Measurements from ENCODE around the gene DAND5. TPM values are rescaled to one million over a fixed set of nuclear protein-coding genes. Genes with fewer than 3 reads are reported as not detected.

DAND5 gene
- total RNA-seq, 1 donor = not detected

DNA sequence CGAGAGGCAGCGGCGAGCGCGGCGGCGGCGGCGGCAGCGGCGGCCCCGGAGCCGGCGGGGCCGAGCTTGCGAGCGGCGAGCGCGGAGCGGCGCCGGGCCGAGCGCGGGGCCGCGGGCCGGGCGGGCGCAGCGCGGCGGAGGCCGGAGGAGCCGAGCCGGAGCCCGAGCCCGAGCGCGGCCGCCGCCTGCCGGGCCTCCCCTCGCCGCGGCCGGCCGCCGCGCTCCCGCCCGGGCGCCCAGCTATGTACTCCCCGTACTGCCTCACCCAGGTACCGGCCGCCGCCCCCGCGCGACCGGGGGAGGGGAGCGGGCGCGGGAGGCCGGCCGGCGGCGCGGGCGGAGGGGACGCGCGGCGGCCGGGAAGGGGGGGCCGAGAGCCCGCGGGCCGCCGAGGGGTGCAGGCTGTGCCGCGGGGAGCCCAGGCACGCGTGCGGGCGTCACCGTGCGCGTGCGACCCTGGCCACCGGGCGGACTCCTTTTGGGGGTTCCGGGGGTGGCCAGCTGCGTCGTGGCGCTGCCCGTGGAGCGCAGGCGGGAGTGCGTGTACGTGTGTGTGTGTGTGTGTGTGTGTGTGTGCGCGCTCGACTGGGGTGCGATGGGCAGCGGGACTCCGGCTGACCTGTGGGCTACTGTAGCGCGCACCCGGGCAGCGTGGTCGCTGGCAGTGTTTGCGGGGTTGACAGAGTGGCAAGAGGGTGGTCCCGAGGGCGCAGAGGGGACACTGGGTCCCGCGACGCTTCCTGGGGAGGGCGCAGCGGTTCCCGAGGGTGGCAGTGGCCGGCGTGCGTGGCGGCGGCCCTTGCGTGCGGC, 26.4 kb downstream of the DAND5 start:
- Histone ChIP-seq H3K79me2 (ENCODE audit: insufficient read depth, low read length) (peaks cover 49% of the 10 kb centered on the region), H3K4me2 (ENCODE audit: insufficient read depth, low read length) (peak overlapping the region; percentile 92), H2AFZ (ENCODE audit: low read length) (peak overlapping the region; percentile 59), H3K27me3 (ENCODE audit: insufficient read depth, low read length) (no peaks in the 10 kb centered on the region), H3K27ac (ENCODE audit: low read depth, low read length) (peak overlapping the region; percentile 75), H3K36me3 (ENCODE audit: insufficient read depth, low read length) (peaks cover 6% of the 10 kb centered on the region), H3K4me3 (ENCODE audit: insufficient read depth, low read length) (peak overlapping the region; percentile 92), H4K20me1 (ENCODE audit: insufficient read depth, low read length) (peaks cover 21% of the 10 kb centered on the region), H3K9me3 (ENCODE audit: low read depth, low read length) (no peaks in the 10 kb centered on the region), H3K4me1 (ENCODE audit: insufficient read depth, low read length) (peaks cover 14% of the 10 kb centered on the region)
- TF ChIP-seq, protein P1, sequence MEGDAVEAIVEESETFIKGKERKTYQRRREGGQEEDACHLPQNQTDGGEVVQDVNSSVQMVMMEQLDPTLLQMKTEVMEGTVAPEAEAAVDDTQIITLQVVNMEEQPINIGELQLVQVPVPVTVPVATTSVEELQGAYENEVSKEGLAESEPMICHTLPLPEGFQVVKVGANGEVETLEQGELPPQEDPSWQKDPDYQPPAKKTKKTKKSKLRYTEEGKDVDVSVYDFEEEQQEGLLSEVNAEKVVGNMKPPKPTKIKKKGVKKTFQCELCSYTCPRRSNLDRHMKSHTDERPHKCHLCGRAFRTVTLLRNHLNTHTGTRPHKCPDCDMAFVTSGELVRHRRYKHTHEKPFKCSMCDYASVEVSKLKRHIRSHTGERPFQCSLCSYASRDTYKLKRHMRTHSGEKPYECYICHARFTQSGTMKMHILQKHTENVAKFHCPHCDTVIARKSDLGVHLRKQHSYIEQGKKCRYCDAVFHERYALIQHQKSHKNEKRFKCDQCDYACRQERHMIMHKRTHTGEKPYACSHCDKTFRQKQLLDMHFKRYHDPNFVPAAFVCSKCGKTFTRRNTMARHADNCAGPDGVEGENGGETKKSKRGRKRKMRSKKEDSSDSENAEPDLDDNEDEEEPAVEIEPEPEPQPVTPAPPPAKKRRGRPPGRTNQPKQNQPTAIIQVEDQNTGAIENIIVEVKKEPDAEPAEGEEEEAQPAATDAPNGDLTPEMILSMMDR (IDR thresholded peaks at IDR 0.05; ENCODE audit: extremely low read depth, low read depth, low read length) = no peak
- peak; percentile 97 for DNase-seq (ENCODE audit: insufficient read length, low spot score, missing footprints)

DNA sequence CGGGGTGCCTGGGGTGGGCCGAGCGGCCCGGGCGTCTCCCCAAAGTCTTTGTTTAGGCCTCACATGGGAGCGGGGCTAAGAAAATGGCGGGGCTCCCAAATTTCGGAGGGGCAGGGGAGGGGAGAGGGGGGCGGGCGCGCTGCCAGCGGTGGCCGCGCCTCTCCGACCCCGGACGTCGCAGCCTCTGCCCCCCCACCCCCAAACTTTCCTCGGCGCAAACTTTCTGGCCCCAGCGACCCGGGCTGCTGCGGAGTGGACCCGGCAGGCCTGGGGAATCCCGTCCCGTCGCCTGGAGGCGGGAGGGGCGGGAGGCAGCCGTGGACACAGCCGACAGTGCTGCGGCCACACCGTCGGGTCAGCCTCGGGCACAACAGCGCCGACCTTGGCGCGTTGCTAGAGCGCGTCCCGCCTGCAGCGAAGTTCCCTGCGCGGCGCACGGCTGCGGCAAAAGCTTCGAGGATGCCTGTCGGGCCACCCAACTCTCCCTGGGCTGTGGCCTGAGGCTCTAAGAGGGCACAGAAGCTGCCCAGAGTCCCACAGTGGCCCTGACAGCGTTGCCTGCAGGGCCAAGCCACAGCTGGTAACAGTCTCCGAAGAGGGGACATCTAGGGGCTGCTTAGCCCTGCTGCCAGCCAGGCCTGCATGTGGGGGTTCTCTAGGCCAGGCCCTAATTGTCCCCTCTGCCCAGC, 27.2 kb downstream of the DAND5 start:
- H3K4me1 ChIP-seq (ENCODE audit: insufficient read depth, low read length) = peaks cover 16% of the 10 kb centered on the region
- H3K4me3 ChIP-seq (ENCODE audit: insufficient read depth, low read length) = peak overlapping the region; percentile 92
- H3K4me2 ChIP-seq (ENCODE audit: insufficient read depth, low read length) = peak overlapping the region; percentile 92
- TF ChIP-seq, protein P1 (IDR thresholded peaks at IDR 0.05; ENCODE audit: extremely low read depth, low read depth, low read length) = no peak
- peak; percentile 96 for DNase-seq (ENCODE audit: insufficient read length, low spot score, missing footprints)
- no peaks in the 10 kb centered on the region for H3K9me3 ChIP-seq (ENCODE audit: low read depth, low read length)
- peaks cover 56% of the 10 kb centered on the region for H3K79me2 ChIP-seq (ENCODE audit: insufficient read depth, low read length)
- peaks cover 6% of the 10 kb centered on the region for H3K36me3 ChIP-seq (ENCODE audit: insufficient read depth, low read length)
- peaks cover 26% of the 10 kb centered on the region for H4K20me1 ChIP-seq (ENCODE audit: insufficient read depth, low read length)
- H2AFZ ChIP-seq (ENCODE audit: low read length) = peak overlapping the region; percentile 9
- H3K27ac ChIP-seq (ENCODE audit: low read depth, low read length) = peak overlapping the region; percentile 75
- H3K27me3 ChIP-seq (ENCODE audit: insufficient read depth, low read length) = no peaks in the 10 kb centered on the region

GRCh38 chr19:12997179-12997966, 28.0 kb downstream of the DAND5 start:
- Histone ChIP-seq H4K20me1 (ENCODE audit: insufficient read depth, low read length) (peaks cover 26% of the 10 kb centered on the region), H3K27ac (ENCODE audit: low read depth, low read length) (peak overlapping the region; percentile 60), H3K27me3 (ENCODE audit: insufficient read depth, low read length) (no peaks in the 10 kb centered on the region), H3K4me2 (ENCODE audit: insufficient read depth, low read length) (peak overlapping the region; percentile 92), H3K79me2 (ENCODE audit: insufficient read depth, low read length) (peaks cover 64% of the 10 kb centered on the region), H3K4me1 (ENCODE audit: insufficient read depth, low read length) (peaks cover 16% of the 10 kb centered on the region), H3K4me3 (ENCODE audit: insufficient read depth, low read length) (peak overlapping the region; percentile 92), H3K9me3 (ENCODE audit: low read depth, low read length) (no peaks in the 10 kb centered on the region), H3K36me3 (ENCODE audit: insufficient read depth, low read length) (peaks cover 6% of the 10 kb centered on the region), H2AFZ (ENCODE audit: low read length) (no peak overlapping the region)
- no peak for DNase-seq (ENCODE audit: insufficient read length, low spot score, missing footprints)
- TF ChIP-seq, protein P1 (IDR thresholded peaks at IDR 0.05; ENCODE audit: extremely low read depth, low read depth, low read length) = no peak

All from osteoblast (primary cell).